K562 (cell line): Measurements from ENCODE around the gene SLC22A23. TPM values are rescaled to one million over a fixed set of nuclear protein-coding genes. Genes with fewer than 3 reads are reported as not detected.
A peak's percentile ranks its signal among the peaks of the same experiment; 100 is the strongest.

Experiments used
- ATAC-seq: fragments of 200-7000 bp; cut with Tn5 transposase; 3 replicates; pipeline ENCODE4 v1.9.1; 2020; ENCODE audit warnings: moderate library complexity
- BruUV-seq: library from RNA; stranded (reverse); fragments of 400-500 nt; replicated peaks from 2 replicates; lab custom pipeline; 2021; lab: Mats Ljungman, UMichigan
- CTCF ChIA-PET: fragments of 300-600 bp; formaldehyde crosslinking; extraction: SDS; loops from one replicate; lab custom pipeline; 2021; ENCODE audit warnings: low intra/inter-chr PET ratio; lab: Yijun Ruan, JAX
- POLR2A ChIA-PET: fragments of 300-600, 350-650 bp; sonication (Branson Sonifier 250); formaldehyde crosslinking; extraction: SDS; loops from one replicate; lab custom pipeline; 2021; ENCODE audit warnings: antibody characterized with exemption, inconsistent platforms; lab: Yijun Ruan, JAX
- DNase-seq, 4 experiments: peaks; one replicate each; pipeline versions ENCODE4 v3.0.0 to v3.0.0-alpha.2; 2011 to 2018; ENCODE audit warnings: low spot score in 3 of 4, mixed read lengths in 3 of 4; ENCODE audit errors: extremely low read depth in 1 of 4
- FAIRE-seq: peaks from 2 replicates; lab custom pipeline; 2011; peaks lifted over from hg19 to GRCh38; lab: Jason Lieb, UNC
- H2AFZ ChIP-seq: 2 replicates; pipeline ENCODE4 v1.6.0; 2011; ENCODE audit warnings: low read depth, low read length, control low read depth, inconsistent platforms
- H3K27ac ChIP-seq: fragments of 200-600 bp; 3 replicates; pipeline ENCODE4 v1.8.0; 2011; ENCODE audit warnings: low read depth, mild to moderate bottlenecking, control low read depth, inconsistent platforms, low read length, moderate library complexity, mixed read lengths; ENCODE audit errors: extremely low read depth
- H3K27me3 ChIP-seq, 2 experiments: fragments of 300-600 bp in 1 of 2; 2 replicates in 1 of 2; 3 replicates in 1 of 2; pipeline versions ENCODE4 v1.6.0 to v1.8.0; 2011; ENCODE audit warnings: inconsistent platforms in 2 of 2, low read length in 2 of 2, mild to moderate bottlenecking in 1 of 2, mixed read lengths in 1 of 2, moderate library complexity in 1 of 2; ENCODE audit not compliant: control insufficient read depth in 2 of 2, insufficient read depth in 2 of 2
- H3K36me3 ChIP-seq: fragments of 300-600 bp; 3 replicates; pipeline ENCODE4 v1.8.0; 2011; ENCODE audit warnings: mild to moderate bottlenecking, low read length, inconsistent platforms; ENCODE audit not compliant: control insufficient read depth, insufficient read depth
- H3K4me1 ChIP-seq, 2 experiments: fragments of 200-600 bp in 1 of 2; replicated peaks in 1 of 2; 2 replicates in 1 of 2; 3 replicates in 1 of 2; pipeline versions ENCODE4 v1.5.1 to v1.8.0; 2011; ENCODE audit warnings: inconsistent platforms in 2 of 2, low read length in 2 of 2, mild to moderate bottlenecking in 1 of 2, mixed read lengths in 1 of 2, moderate library complexity in 1 of 2; ENCODE audit not compliant: control insufficient read depth in 2 of 2, insufficient read depth in 2 of 2
- H3K4me2 ChIP-seq: 2 replicates; pipeline ENCODE4 v1.6.1; 2011; ENCODE audit warnings: low read length, control low read depth, inconsistent platforms, mixed read lengths; ENCODE audit not compliant: insufficient read depth
- H3K4me3 ChIP-seq: fragments of 200-600 bp; sonication (generic), shearing (Covaris generic); 2 replicates; pipeline ENCODE4 v1.5.1; 2016; ENCODE audit warnings: control low read depth, inconsistent platforms
- H3K79me2 ChIP-seq: fragments of 200-600 bp; 3 replicates; pipeline ENCODE4 v1.8.0; 2011; ENCODE audit warnings: low read length, inconsistent platforms; ENCODE audit not compliant: control insufficient read depth, insufficient read depth
- H3K9ac ChIP-seq, 2 experiments: 2 replicates each; pipeline versions ENCODE4 v1.6.0 to v1.6.1; 2011; ENCODE audit warnings: low read depth in 2 of 2, low read length in 2 of 2, control low read depth in 1 of 2, inconsistent platforms in 1 of 2, mild to moderate bottlenecking in 1 of 2, mixed read lengths in 1 of 2; ENCODE audit not compliant: insufficient read depth in 1 of 2
- H3K9me1 ChIP-seq: one replicate; pipeline ENCODE4 v1.6.0; 2011; ENCODE audit warnings: inconsistent platforms, mild to moderate bottlenecking, low read length, moderate library complexity; ENCODE audit not compliant: control insufficient read depth, insufficient read depth
- H3K9me3 ChIP-seq: replicated peaks from 2 replicates; pipeline ENCODE4 v1.5.1; 2011; ENCODE audit warnings: low read depth, low read length, inconsistent platforms; ENCODE audit not compliant: control insufficient read depth, insufficient read depth
- H4K20me1 ChIP-seq: replicated peaks from 2 replicates; pipeline ENCODE4 v1.6.1; 2011; ENCODE audit warnings: low read length, inconsistent platforms, mixed read lengths; ENCODE audit not compliant: control insufficient read depth, insufficient read depth
- CEBPB ChIP-seq: fragments of 450-650 bp; IDR thresholded peaks from 2 replicates; pipeline ENCODE4 v1.6.1; 2016; ENCODE audit warnings: missing genetic modification characterization, missing compliant biosample characterization
- E2F4 ChIP-seq: sonication (generic); formaldehyde crosslinking; IDR thresholded peaks from 2 replicates; pipeline ENCODE4 v1.8.0; 2022; ENCODE audit warnings: mild to moderate bottlenecking, low read depth, missing genetic modification reagents
- HLTF ChIP-seq: fragments of 450-650 bp; IDR thresholded peaks from 2 replicates; pipeline ENCODE4 v1.6.1; 2016
- HNRNPL ChIP-seq: fragments of 200-400 bp; formaldehyde crosslinking; IDR thresholded peaks from 2 replicates; pipeline ENCODE4 v1.6.1; 2017; ENCODE audit warnings: low read depth, mild to moderate bottlenecking, low read length
- HOXB6 ChIP-seq: fragments of 250-450 bp; sonication (Bioruptor Pico); IDR thresholded peaks from 2 replicates; pipeline ENCODE4 v1.5.1; 2022; ENCODE audit warnings: mild to moderate bottlenecking, borderline replicate concordance
- MAFG ChIP-seq: fragments of 450-650 bp; conservative IDR thresholded peaks from 2 replicates; pipeline ENCODE4 v1.6.1; 2016; ENCODE audit warnings: missing genetic modification characterization, missing compliant biosample characterization
- RAD21 ChIP-seq, 2 experiments: fragments of 250-450 bp in 1 of 2; fragments of 450-650 bp in 1 of 2; sonication (Bioruptor Pico) in 1 of 2; formaldehyde crosslinking in 1 of 2; IDR thresholded peaks in 1 of 2; conservative IDR thresholded peaks in 1 of 2; 2 replicates each; pipeline versions ENCODE4 v1.4.0 to v1.8.0; 2020 to 2022; ENCODE audit warnings: mild to moderate bottlenecking in 2 of 2, moderate library complexity in 1 of 2
- SRSF3 ChIP-seq: fragments of 200-400 bp; formaldehyde crosslinking; IDR thresholded peaks from 2 replicates; pipeline ENCODE4 v1.6.1; 2016; ENCODE audit warnings: mild to moderate bottlenecking, low read length, moderate library complexity; ENCODE audit not compliant: insufficient read depth
- TGIF2 ChIP-seq: sonication (generic); formaldehyde crosslinking; IDR thresholded peaks from 2 replicates; pipeline ENCODE4 v1.8.1; 2022; ENCODE audit warnings: mild to moderate bottlenecking, missing genetic modification reagents, moderate library complexity
- TRIM24 ChIP-seq, 2 experiments: fragments of 450-650 bp; IDR thresholded peaks; 2 replicates each; pipeline ENCODE4 v1.6.1; 2016
- ZBTB5 ChIP-seq: fragments of 450-650 bp; IDR thresholded peaks from 2 replicates; pipeline ENCODE4 v1.6.1; 2017; ENCODE audit warnings: antibody characterized with exemption
- ZC3H8 ChIP-seq: fragments of 450-650 bp; IDR thresholded peaks from 2 replicates; pipeline ENCODE4 v1.6.1; 2017
- ZNF121 ChIP-seq: sonication (generic); formaldehyde crosslinking; conservative IDR thresholded peaks from 2 replicates; pipeline ENCODE4 v1.8.0; 2022; ENCODE audit warnings: missing genetic modification reagents
- ZNF324 ChIP-seq: fragments of 250-450 bp; sonication (Bioruptor Pico); IDR thresholded peaks from 2 replicates; pipeline ENCODE4 v1.4.0; 2020; ENCODE audit warnings: mild to moderate bottlenecking
- ZNF717 ChIP-seq: fragments of 250-450 bp; sonication (Bioruptor Pico); IDR thresholded peaks from 2 replicates; pipeline ENCODE4 v1.5.0; 2021
- WGBS: fragments of 100-300 bp; shearing (Covaris generic); methylation state at CpG from one replicate; pipeline ENCODE4 v1.1.6; 2016; ENCODE audit warnings: low coverage, mixed read lengths; ENCODE audit not compliant: insufficient coverage; ENCODE audit errors: missing lambda C conversion rate; 5-methylcytosine and 5-hydroxymethylcytosine counted together
- in situ Hi-C: fragments of 300-500 bp; cut with MboI; formaldehyde crosslinking; loops from 4 replicates; pipeline ENCODE4 v1.15.0; 2018; ENCODE audit warnings: inconsistent platforms, mixed read lengths
- intact Hi-C: fragments of 100-400 bp; cut with micrococcal nuclease; formaldehyde crosslinking; loops from 2 replicates; pipeline ENCODE4 v1.14.2; 2022
- polyA plus RNA-seq, 8 experiments: library from polyadenylated mRNA; depleted of rRNA in 4 of 8; stranded (reverse) in 5 of 8; unstranded in 3 of 8; fragments of >200 nt; fragmentation: Nextera tagmentation in 2 of 8; fragmentation: Illumina TruSeq in 1 of 8; extraction: Ambion mirVana in 2 of 8; extraction: Trizol in 1 of 8; gene quantifications; 2 replicates each; pipeline versions ENCODE4 v1.2.1 to v1.2.3, GENCODE V29; 2011 to 2014; ENCODE audit warnings: inconsistent platforms in 1 of 8, missing spikeins in 1 of 8
- total RNA-seq, 7 experiments: library from RNA; depleted of rRNA in 6 of 7; stranded (reverse); fragments of >200 nt in 6 of 7; fragmentation: Illumina TruSeq in 2 of 7; extraction: Trizol in 2 of 7; gene quantifications; 2 replicates each; pipeline versions ENCODE4 v1.2.1 to v1.2.3, GENCODE V29; 2011 to 2021; ENCODE audit warnings: low replicate concordance in 1 of 7
- TF ChIP-seq, protein P1 (sequence below): fragments of 450-650 bp; conservative IDR thresholded peaks from 2 replicates; pipeline ENCODE4 v1.6.1; 2016; ENCODE audit warnings: missing genetic modification characterization, low read depth, mild to moderate bottlenecking, missing compliant biosample characterization, moderate library complexity
- TF ChIP-seq, protein P2 (sequence below): fragments of 450-650 bp; IDR thresholded peaks from 2 replicates; pipeline ENCODE4 v1.6.1; 2016; ENCODE audit warnings: missing biosample characterization, missing genetic modification characterization
- TF ChIP-seq, protein P3 (sequence below): fragments of 450-650 bp; IDR thresholded peaks from 2 replicates; pipeline ENCODE4 v1.6.1; 2016; ENCODE audit warnings: low read depth, mild to moderate bottlenecking, moderate library complexity

The SLC22A23 gene
- total and polyA plus RNA-seq, 9 of the 15 experiments (the other 6 are each of a cell fraction or from before 2014, with no cell fraction given): 0.30 to 8.7 (median 2.5) TPM

GRCh38 chr6:3291987-3292386 is 164.9 kb downstream of the SLC22A23 start:
- Histone ChIP-seq H3K9ac (peak overlapping the region in 1 of 2 experiments; percentile 38; a peak in 1 of 4 replicates), H4K20me1 (peaks cover 17% of the 10 kb centered on the region; the same call in 1 of the 2 replicates), H3K4me2 (peak overlapping the region; percentile 2; the same call in 1 of the 2 replicates), H3K36me3 (no peaks in the 10 kb centered on the region), H3K27ac (no peak overlapping the region), H3K79me2 (no peaks in the 10 kb centered on the region), H3K27me3 (no peaks in the 10 kb centered on the region), H2AFZ (no peak overlapping the region), H3K9me1 (peaks cover 7% of the 10 kb centered on the region), H3K9me3 (no peaks in the 10 kb centered on the region), H3K4me3 (no peak overlapping the region), H3K4me1 (peaks cover 42 to 54% of the 10 kb centered on the region in 2 experiments)
- FAIRE-seq: peak; percentile 97
- peak; percentile 75 for ATAC-seq
- no TSS peak for BruUV-seq
- intact Hi-C loops (no loop called here), in situ Hi-C loops (no loop called here)
- DNase-seq: peak in 3 of 4 experiments; percentile 40 to 83 (median 76)
- WGBS: 2% methylated on average over 7 of the region's 7 CpGs
- CTCF ChIA-PET: interaction anchor here (0.5 to 1.8 kb wide), 2 partner anchors 12 to 16 kb away, joined by 3 to 5 read pairs; no protein-coding TSS in a partner anchor
- POLR2A ChIA-PET: interaction anchor here (0.5 to 1.2 kb wide), 5 partner anchors 22 to 727 kb away, joined by 3 read pairs; no protein-coding TSS in a partner anchor
- TF ChIP-seq ZNF717 (CRISPR knock-in tag): no peak
- TF ChIP-seq TGIF2 (CRISPR knock-in tag): no peak
- TF ChIP-seq ZBTB5: no peak
- no peak for TF ChIP-seq HNRNPL
- TF ChIP-seq SRSF3: no peak
- TF ChIP-seq ZNF324 (CRISPR knock-in tag): no peak
- TF ChIP-seq ZNF121: no peak
- TF ChIP-seq, protein P1, sequence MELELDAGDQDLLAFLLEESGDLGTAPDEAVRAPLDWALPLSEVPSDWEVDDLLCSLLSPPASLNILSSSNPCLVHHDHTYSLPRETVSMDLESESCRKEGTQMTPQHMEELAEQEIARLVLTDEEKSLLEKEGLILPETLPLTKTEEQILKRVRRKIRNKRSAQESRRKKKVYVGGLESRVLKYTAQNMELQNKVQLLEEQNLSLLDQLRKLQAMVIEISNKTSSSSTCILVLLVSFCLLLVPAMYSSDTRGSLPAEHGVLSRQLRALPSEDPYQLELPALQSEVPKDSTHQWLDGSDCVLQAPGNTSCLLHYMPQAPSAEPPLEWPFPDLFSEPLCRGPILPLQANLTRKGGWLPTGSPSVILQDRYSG (tag): no peak
- peak; percentile 22 to 31; a peak in 2 of 4 replicates for TF ChIP-seq RAD21 (CRISPR knock-in tag; conservative IDR thresholded peaks at IDR 0.05 in 1 of 2, IDR thresholded peaks at IDR 0.05 in 1 of 2)
- peak; percentile 44; the same call in 1 of the 2 replicates for TF ChIP-seq MAFG
- no peak for TF ChIP-seq E2F4
- TF ChIP-seq, protein P2, sequence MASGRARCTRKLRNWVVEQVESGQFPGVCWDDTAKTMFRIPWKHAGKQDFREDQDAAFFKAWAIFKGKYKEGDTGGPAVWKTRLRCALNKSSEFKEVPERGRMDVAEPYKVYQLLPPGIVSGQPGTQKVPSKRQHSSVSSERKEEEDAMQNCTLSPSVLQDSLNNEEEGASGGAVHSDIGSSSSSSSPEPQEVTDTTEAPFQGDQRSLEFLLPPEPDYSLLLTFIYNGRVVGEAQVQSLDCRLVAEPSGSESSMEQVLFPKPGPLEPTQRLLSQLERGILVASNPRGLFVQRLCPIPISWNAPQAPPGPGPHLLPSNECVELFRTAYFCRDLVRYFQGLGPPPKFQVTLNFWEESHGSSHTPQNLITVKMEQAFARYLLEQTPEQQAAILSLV (tag): no peak
- no peak for TF ChIP-seq CEBPB (tag)
- TF ChIP-seq HLTF: no peak
- TF ChIP-seq HOXB6 (CRISPR knock-in tag): no peak
- TF ChIP-seq, protein P3, sequence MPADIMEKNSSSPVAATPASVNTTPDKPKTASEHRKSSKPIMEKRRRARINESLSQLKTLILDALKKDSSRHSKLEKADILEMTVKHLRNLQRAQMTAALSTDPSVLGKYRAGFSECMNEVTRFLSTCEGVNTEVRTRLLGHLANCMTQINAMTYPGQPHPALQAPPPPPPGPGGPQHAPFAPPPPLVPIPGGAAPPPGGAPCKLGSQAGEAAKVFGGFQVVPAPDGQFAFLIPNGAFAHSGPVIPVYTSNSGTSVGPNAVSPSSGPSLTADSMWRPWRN: no peak
- TF ChIP-seq TRIM24 (IDR thresholded peaks at IDR 0.05): peak in 1 of 2 experiments; percentile 56; a peak in 1 of 4 replicates
- TF ChIP-seq ZC3H8: no peak
